HG03558 (cell line): ENCODE results near the gene SORL1-AS1.

ENCODE experiments used
- ATAC-seq: cut with Tn5 transposase; IDR thresholded peaks from one replicate; pipeline ENCODE4 v1.9.1; 2021; ENCODE audit warnings: moderate number of reproducible peaks; ENCODE audit not compliant: unreplicated experiment; ENCODE audit errors: extremely low read depth

The SORL1-AS1 gene

GRCh38 chr11:121455115-121455514, 2.3 kb upstream of the SORL1-AS1 start:
- ATAC-seq: no peak

GRCh38 chr11:121453589-121454299, 977 bp upstream of the SORL1-AS1 start:
- ATAC-seq: no peak

GRCh38 chr11:121451986-121452608, 670 bp downstream of the SORL1-AS1 start, which contains the start of gene SORL1:
Gene SORL1 (plus strand): TSS chr11:121452314. CDS start chr11:121452332, 18 bp downstream.
- no peak for ATAC-seq

GRCh38 chr11:121451178-121451985, 1.4 kb downstream of the SORL1-AS1 start:
- no peak for ATAC-seq

- ATAC-seq: no peak
Observed at GRCh38 chr11:121450401-121450800, 2.4 kb downstream of the SORL1-AS1 start.

GRCh38 chr11:121449626-121450025, 3.1 kb downstream of the SORL1-AS1 start:
- no peak for ATAC-seq

- ATAC-seq: no peak
Observed at GRCh38 chr11:121449123-121449522, 3.6 kb downstream of the SORL1-AS1 start.

GRCh38 chr11:121448431-121448941, 4.3 kb downstream of the SORL1-AS1 start:
- no peak for ATAC-seq

GRCh38 chr11:121448011-121448410, 4.8 kb downstream of the SORL1-AS1 start:
- ATAC-seq: no peak

GRCh38 chr11:121446752-121447156, 6.0 kb downstream of the SORL1-AS1 start:
- no peak for ATAC-seq

GRCh38 chr11:121445071-121445768, 7.5 kb downstream of the SORL1-AS1 start:
- ATAC-seq: no peak

- no peak for ATAC-seq
Observed at GRCh38 chr11:121444526-121444925, 8.2 kb downstream of the SORL1-AS1 start.

GRCh38 chr11:121443688-121444275, 9.0 kb downstream of the SORL1-AS1 start:
- no peak for ATAC-seq

- no peak for ATAC-seq
Observed at GRCh38 chr11:121441521-121441920, 11.2 kb downstream of the SORL1-AS1 start.

GRCh38 chr11:121439759-121440158, 13.0 kb downstream of the SORL1-AS1 start:
- ATAC-seq: no peak

GRCh38 chr11:121439337-121439736, 13.4 kb downstream of the SORL1-AS1 start:
- no peak for ATAC-seq

GRCh38 chr11:121437686-121438078, 15.1 kb downstream of the SORL1-AS1 start:
- no peak for ATAC-seq

GRCh38 chr11:121437018-121437685, 15.6 kb downstream of the SORL1-AS1 start:
- ATAC-seq: no peak
